ENCODE data around the gene MAPK8IP3. TPM values are rescaled to one million over a fixed set of nuclear protein-coding genes. Genes with fewer than 3 reads are reported as not detected.

MAPK8IP3 gene
- total RNA-seq, 2 experiments from 2014 or later, result 290 to 297 TPM

DNA sequence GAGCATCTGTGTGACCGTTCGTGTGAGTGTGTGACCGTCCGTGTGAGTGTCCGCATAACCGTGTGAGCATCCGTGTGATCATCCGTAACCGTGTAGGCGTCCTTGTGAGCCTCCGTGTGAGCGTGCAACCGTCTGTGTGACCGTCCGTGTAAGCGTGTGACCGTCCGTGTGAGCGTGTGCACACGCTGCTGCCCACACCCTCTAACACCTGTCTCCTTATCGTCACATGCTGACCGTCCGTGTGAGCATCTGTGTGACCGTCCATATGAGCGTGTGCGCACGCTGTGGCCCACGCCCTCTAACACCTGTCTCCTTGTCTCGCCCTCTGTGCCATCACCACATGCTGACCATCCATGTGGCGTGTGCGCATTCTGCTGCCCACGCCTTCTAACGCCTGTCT lies 34.2 kb downstream of the MAPK8IP3 start:
- no peak overlapping the region for H3K27ac ChIP-seq (ENCODE audit: low read depth in 1 of 2, low read length in 2 of 2)
- DNase-seq (no peak), ATAC-seq (ENCODE audit: poor library complexity) (no peak)
- POLR2A ChIA-PET, result no interaction called here
- H3K9me3 ChIP-seq (ENCODE audit: control insufficient read depth in 1 of 2, insufficient read depth in 1 of 2, low read length in 2 of 2), result peaks cover 0 to 19% of the 10 kb centered on the region in 2 experiments
- TF ChIP-seq, protein P1, sequence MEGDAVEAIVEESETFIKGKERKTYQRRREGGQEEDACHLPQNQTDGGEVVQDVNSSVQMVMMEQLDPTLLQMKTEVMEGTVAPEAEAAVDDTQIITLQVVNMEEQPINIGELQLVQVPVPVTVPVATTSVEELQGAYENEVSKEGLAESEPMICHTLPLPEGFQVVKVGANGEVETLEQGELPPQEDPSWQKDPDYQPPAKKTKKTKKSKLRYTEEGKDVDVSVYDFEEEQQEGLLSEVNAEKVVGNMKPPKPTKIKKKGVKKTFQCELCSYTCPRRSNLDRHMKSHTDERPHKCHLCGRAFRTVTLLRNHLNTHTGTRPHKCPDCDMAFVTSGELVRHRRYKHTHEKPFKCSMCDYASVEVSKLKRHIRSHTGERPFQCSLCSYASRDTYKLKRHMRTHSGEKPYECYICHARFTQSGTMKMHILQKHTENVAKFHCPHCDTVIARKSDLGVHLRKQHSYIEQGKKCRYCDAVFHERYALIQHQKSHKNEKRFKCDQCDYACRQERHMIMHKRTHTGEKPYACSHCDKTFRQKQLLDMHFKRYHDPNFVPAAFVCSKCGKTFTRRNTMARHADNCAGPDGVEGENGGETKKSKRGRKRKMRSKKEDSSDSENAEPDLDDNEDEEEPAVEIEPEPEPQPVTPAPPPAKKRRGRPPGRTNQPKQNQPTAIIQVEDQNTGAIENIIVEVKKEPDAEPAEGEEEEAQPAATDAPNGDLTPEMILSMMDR (IDR thresholded peaks at IDR 0.05), result no peak
- H3K36me3 ChIP-seq (ENCODE audit: insufficient read depth, low read length), result peaks cover 25% of the 10 kb centered on the region
- no peaks in the 10 kb centered on the region for H3K9me3 Mint-ChIP-seq
- no peak overlapping the region for H3K27ac Mint-ChIP-seq
- peaks cover 16% of the 10 kb centered on the region for H3K36me3 Mint-ChIP-seq (ENCODE audit: low read depth)
- intact Hi-C loops (cut with DNase I, micrococcal nuclease), result no loop called here
- no peak overlapping the region for H3K4me3 Mint-ChIP-seq
- CTCF ChIA-PET, result no interaction called here
- no peaks in the 10 kb centered on the region for H3K4me1 Mint-ChIP-seq (ENCODE audit: low read depth)
- H3K27me3 ChIP-seq (ENCODE audit: control insufficient read depth in 1 of 2, insufficient read depth in 2 of 2, low read length in 2 of 2), result no peaks in the 10 kb centered on the region
- peaks cover 9% of the 10 kb centered on the region for H3K4me1 ChIP-seq (ENCODE audit: insufficient read depth, low read length)
- H3K4me3 ChIP-seq (ENCODE audit: low read length), result no peak overlapping the region
- no peaks in the 10 kb centered on the region for H3K27me3 Mint-ChIP-seq

DNA sequence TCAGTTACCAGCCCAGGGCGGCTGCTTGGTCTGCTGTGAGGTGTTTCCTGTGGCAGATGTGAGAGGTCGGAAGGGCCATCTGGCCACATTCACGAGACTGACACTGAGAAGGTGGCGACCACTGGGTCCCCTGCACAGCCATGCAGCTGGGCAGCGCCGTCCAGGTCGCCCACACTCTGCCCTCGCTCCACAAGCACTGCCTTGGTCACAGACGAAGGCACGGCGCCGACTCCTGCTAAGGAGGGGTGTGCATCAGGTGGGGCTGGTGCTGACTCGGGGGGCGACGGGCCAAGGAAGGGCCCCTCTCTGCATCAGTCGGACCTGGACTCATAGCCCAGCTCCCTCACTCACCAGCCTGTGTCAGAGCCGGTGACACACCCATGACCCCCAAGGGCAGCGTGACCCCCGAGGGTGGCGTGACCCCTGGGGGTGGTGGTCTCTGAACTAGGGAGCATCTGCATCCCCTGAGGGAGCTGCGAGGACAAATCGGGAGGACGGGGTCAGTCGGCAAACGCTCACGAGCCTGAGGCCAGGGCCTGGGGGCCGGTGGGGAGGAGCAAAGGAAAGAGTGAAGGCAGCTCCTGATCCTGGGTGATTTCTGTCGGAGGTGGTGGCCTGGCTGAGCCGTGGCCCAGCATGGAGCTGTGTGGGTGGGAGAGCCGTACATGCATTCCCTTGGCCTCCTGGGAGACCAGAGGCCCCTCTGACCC lies 34.9 kb downstream of the MAPK8IP3 start:
- Histone ChIP-seq H3K4me1 (ENCODE audit: insufficient read depth, low read length) (peaks cover 9% of the 10 kb centered on the region), H3K27me3 (ENCODE audit: control insufficient read depth in 1 of 2, insufficient read depth in 2 of 2, low read length in 2 of 2) (no peaks in the 10 kb centered on the region), H3K9me3 (ENCODE audit: control insufficient read depth in 1 of 2, insufficient read depth in 1 of 2, low read length in 2 of 2) (peaks cover 0 to 19% of the 10 kb centered on the region in 2 experiments), H3K27ac (ENCODE audit: low read depth in 1 of 2, low read length in 2 of 2) (no peak overlapping the region), H3K36me3 (ENCODE audit: insufficient read depth, low read length) (peaks cover 32% of the 10 kb centered on the region), H3K4me3 (ENCODE audit: low read length) (no peak overlapping the region)
- ChIA-PET CTCF (no interaction called here), POLR2A (no interaction called here)
- H3K36me3 Mint-ChIP-seq (ENCODE audit: low read depth), result peaks cover 23% of the 10 kb centered on the region
- peak overlapping the region; percentile 15 for H3K4me3 Mint-ChIP-seq
- TF ChIP-seq, protein P1 (IDR thresholded peaks at IDR 0.05), result no peak
- ATAC-seq (ENCODE audit: poor library complexity), result no peak
- no peaks in the 10 kb centered on the region for H3K4me1 Mint-ChIP-seq (ENCODE audit: low read depth)
- intact Hi-C loops (cut with DNase I, micrococcal nuclease), result no loop called here
- H3K27ac Mint-ChIP-seq, result no peak overlapping the region
- no peaks in the 10 kb centered on the region for H3K9me3 Mint-ChIP-seq
- no peak for DNase-seq
- no peaks in the 10 kb centered on the region for H3K27me3 Mint-ChIP-seq

DNA sequence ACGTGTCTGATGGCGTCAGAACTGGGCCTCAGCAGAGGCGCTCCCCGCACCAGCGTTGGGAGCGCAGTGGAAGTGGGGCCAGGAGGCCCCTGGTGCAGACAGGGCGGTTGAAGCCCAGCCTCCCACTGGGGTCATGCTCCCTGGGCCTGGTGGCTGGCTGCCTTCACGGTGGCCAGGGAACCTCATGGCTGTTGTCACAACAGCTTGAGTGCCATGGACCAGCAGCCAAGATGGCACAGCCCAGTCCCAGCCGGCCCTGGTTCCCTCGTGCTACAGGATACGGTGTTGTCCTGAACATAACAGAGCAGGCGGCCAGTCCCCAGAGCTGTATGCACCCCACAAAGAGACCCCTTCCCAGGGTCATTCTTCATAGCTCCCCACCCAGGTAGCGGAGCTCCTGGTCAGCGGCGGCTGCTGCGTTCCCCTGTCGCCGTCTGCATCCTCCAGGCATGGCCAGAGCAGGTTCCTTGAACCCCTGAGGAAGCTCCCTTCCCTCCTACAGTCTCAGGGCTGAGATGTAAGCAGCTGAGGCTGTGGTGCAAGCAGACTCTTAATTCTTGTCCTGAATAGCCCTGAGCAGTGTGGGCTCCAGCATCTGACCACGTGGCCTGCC lies 35.7 kb downstream of the MAPK8IP3 start:
- TF ChIP-seq, protein P1 (IDR thresholded peaks at IDR 0.05), result no peak
- H3K27ac ChIP-seq (ENCODE audit: low read depth in 1 of 2, low read length in 2 of 2), result no peak overlapping the region
- no peaks in the 10 kb centered on the region for H3K27me3 ChIP-seq (ENCODE audit: control insufficient read depth in 1 of 2, insufficient read depth in 2 of 2, low read length in 2 of 2)
- peaks cover 9% of the 10 kb centered on the region for H3K4me1 ChIP-seq (ENCODE audit: insufficient read depth, low read length)
- no peaks in the 10 kb centered on the region for H3K9me3 Mint-ChIP-seq
- H3K36me3 ChIP-seq (ENCODE audit: insufficient read depth, low read length), result peaks cover 38% of the 10 kb centered on the region
- H3K4me3 ChIP-seq (ENCODE audit: low read length), result no peak overlapping the region
- no peak overlapping the region for H3K4me3 Mint-ChIP-seq
- CTCF ChIA-PET, result no interaction called here
- H3K27ac Mint-ChIP-seq, result no peak overlapping the region
- DNase-seq, result no peak
- H3K9me3 ChIP-seq (ENCODE audit: control insufficient read depth in 1 of 2, insufficient read depth in 1 of 2, low read length in 2 of 2), result peaks cover 0 to 13% of the 10 kb centered on the region in 2 experiments
- peaks cover 27% of the 10 kb centered on the region for H3K36me3 Mint-ChIP-seq (ENCODE audit: low read depth)
- intact Hi-C loops (cut with DNase I, micrococcal nuclease), result no loop called here
- no peak for ATAC-seq (ENCODE audit: poor library complexity)
- no peaks in the 10 kb centered on the region for H3K4me1 Mint-ChIP-seq (ENCODE audit: low read depth)
- POLR2A ChIA-PET, result no interaction called here
- H3K27me3 Mint-ChIP-seq, result no peaks in the 10 kb centered on the region
